ENCODE measurements around the gene COPS4.

- TF ChIP-seq CTCF (conservative IDR thresholded peaks at IDR 0.05; ENCODE audit: low read depth, low read length) (no peak), EZH2phosphoT487 (IDR thresholded peaks at IDR 0.05; ENCODE audit: borderline replicate concordance, low read length) (no peak)
Measured at GRCh38 chr4:83025563-83025962, 9.4 kb upstream of the COPS4 start.
